NCI-H510A treated with DMSO at 0.1 percent for 48 hours (cell line): ENCODE results near the gene RAD23A.
"Not testable (repeated sequence)": the region's sequence is repeated elsewhere in the genome, so short reads cannot be mapped to it uniquely, and the experiment has no call there.

Experiments
- DNase-seq: peaks from one replicate; lab custom pipeline; 2025; lab: John Stamatoyannopoulos, UW

RAD23A gene

GRCh38 chr19:12945479-12946091 lies at the start of gene RAD23A:
Gene RAD23A (plus strand): TSS chr19:12945862. CDS start chr19:12945949, 87 bp downstream.
- DNase-seq: peak; percentile 96

GRCh38 chr19:12896460-12896859 lies 49.2 kb upstream of the RAD23A start:
- DNase-seq: no peak

- no peak for DNase-seq
Measured at GRCh38 chr19:12899891-12900518, 45.7 kb upstream of the RAD23A start.

- DNase-seq: no peak
Measured at GRCh38 chr19:12907166-12907565, 38.5 kb upstream of the RAD23A start.

- peak; percentile 94 for DNase-seq
Measured at GRCh38 chr19:12912571-12912970, 33.1 kb upstream of the RAD23A start.

GRCh38 chr19:12913011-12913561 lies 32.6 kb upstream of the RAD23A start:
- peak; percentile 95 for DNase-seq

- peak; percentile 80 for DNase-seq
Measured at GRCh38 chr19:12913851-12914690, 31.6 kb upstream of the RAD23A start.

GRCh38 chr19:12915860-12916259 lies 29.8 kb upstream of the RAD23A start:
- not testable (repeated sequence) for DNase-seq

GRCh38 chr19:12918253-12918652 lies 27.4 kb upstream of the RAD23A start:
- no peak for DNase-seq

- no peak for DNase-seq
Measured at GRCh38 chr19:12921047-12921446, 24.6 kb upstream of the RAD23A start.

- no peak for DNase-seq
Measured at GRCh38 chr19:12922959-12923358, 22.7 kb upstream of the RAD23A start.

- no peak for DNase-seq
Measured at GRCh38 chr19:12924621-12925310, 20.9 kb upstream of the RAD23A start.

GRCh38 chr19:12930002-12930645 lies 15.5 kb upstream of the RAD23A start:
- DNase-seq: no peak

GRCh38 chr19:12932392-12933286 lies 13.0 kb upstream of the RAD23A start:
- DNase-seq: no peak

- peak; percentile 81 for DNase-seq
Measured at GRCh38 chr19:12933287-12934072, 12.2 kb upstream of the RAD23A start, which contains the start of gene FARSA. Gene FARSA (minus strand): TSS chr19:12933711. CDS start chr19:12933696, 15 bp downstream.

- DNase-seq: no peak
Measured at GRCh38 chr19:12935071-12935470, 10.6 kb upstream of the RAD23A start.

GRCh38 chr19:12936582-12936981 lies 9.1 kb upstream of the RAD23A start:
- no peak for DNase-seq

- DNase-seq: no peak
Measured at GRCh38 chr19:12937093-12937926, 8.4 kb upstream of the RAD23A start.
